ENCODE data around the gene LGALS8.
"Not testable (repeated sequence)": the region's sequence is repeated elsewhere in the genome, so short reads cannot be mapped to it uniquely, and the experiment has no call there.

LGALS8 gene

GRCh38 chr1:236543065-236543669 is 19.4 kb downstream of the LGALS8 start:
- peak; percentile 21 for DNase-seq

GRCh38 chr1:236545621-236546169 is 21.9 kb downstream of the LGALS8 start:
- peak; percentile 40 for DNase-seq

GRCh38 chr1:236548452-236548851 is 24.7 kb downstream of the LGALS8 start:
- no peak for DNase-seq

- DNase-seq: peak; percentile 83
These were observed 27.4 kb downstream of the LGALS8 start for GRCh38 chr1:236550961-236551851.

- DNase-seq: no peak
These were observed 28.3 kb downstream of the LGALS8 start for GRCh38 chr1:236552096-236552495.

- no peak for DNase-seq
These were observed 29.1 kb downstream of the LGALS8 start for GRCh38 chr1:236552901-236553300.

- no peak for DNase-seq
These were observed 29.6 kb downstream of the LGALS8 start for GRCh38 chr1:236553370-236553769.

- no peak for DNase-seq
These were observed 32.8 kb downstream of the LGALS8 start for GRCh38 chr1:236556606-236557005.

GRCh38 chr1:236558081-236558480 is 34.3 kb downstream of the LGALS8 start:
- DNase-seq: no peak

GRCh38 chr1:236558846-236559245 is 35.1 kb downstream of the LGALS8 start:
- DNase-seq: no peak

- DNase-seq: no peak
These were observed 36.5 kb downstream of the LGALS8 start for GRCh38 chr1:236560213-236560771.

- no peak for DNase-seq
These were observed 38.2 kb downstream of the LGALS8 start for GRCh38 chr1:236561976-236562375.

- no peak for DNase-seq
These were observed 41.7 kb downstream of the LGALS8 start for GRCh38 chr1:236565530-236565929.

- no peak for DNase-seq
These were observed 44.6 kb downstream of the LGALS8 start for GRCh38 chr1:236568285-236568894.

GRCh38 chr1:236575523-236575922 is 51.7 kb downstream of the LGALS8 start:
- no peak for DNase-seq

GRCh38 chr1:236576004-236576403 is 52.2 kb downstream of the LGALS8 start:
- DNase-seq: no peak

GRCh38 chr1:236577041-236577440 is 53.3 kb downstream of the LGALS8 start:
- DNase-seq: not testable (repeated sequence)

- DNase-seq: no peak
These were observed 54.9 kb downstream of the LGALS8 start for GRCh38 chr1:236578661-236579060.

- not testable (repeated sequence) for DNase-seq
These were observed 56.6 kb downstream of the LGALS8 start for GRCh38 chr1:236580404-236580803.

- DNase-seq: no peak
These were observed 57.7 kb downstream of the LGALS8 start for GRCh38 chr1:236581528-236581927.

GRCh38 chr1:236589531-236589930 is 65.7 kb downstream of the LGALS8 start:
- no peak for DNase-seq

- no peak for DNase-seq
These were observed 66.9 kb downstream of the LGALS8 start for GRCh38 chr1:236590553-236591150.

GRCh38 chr1:236602171-236602570 is 78.4 kb downstream of the LGALS8 start:
- no peak for DNase-seq

Data from hematopoietic multipotent progenitor cell treated with erythropoietin and hydrocortisone succinate and interleukin-3 and kit ligand, for 4 days (in vitro differentiated cells).